ENCODE measurements around the gene REV1.

REV1 gene

GRCh38 chr2:99450199-99450598, 39.6 kb downstream of the REV1 start:
- DNase-seq (ENCODE audit: low read depth in 2 of 2): no peak

- no peak for DNase-seq (ENCODE audit: low read depth in 2 of 2)
Observed at GRCh38 chr2:99448556-99448955, 41.3 kb downstream of the REV1 start.

GRCh38 chr2:99445065-99445464, 44.8 kb downstream of the REV1 start:
- no peak for DNase-seq (ENCODE audit: low read depth in 2 of 2)

GRCh38 chr2:99444222-99444621, 45.6 kb downstream of the REV1 start:
- DNase-seq (ENCODE audit: low read depth in 2 of 2): no peak

- DNase-seq (ENCODE audit: low read depth in 2 of 2): no peak
Observed at GRCh38 chr2:99442837-99443236, 47.0 kb downstream of the REV1 start.

GRCh38 chr2:99439971-99440505, 49.8 kb downstream of the REV1 start:
- DNase-seq (ENCODE audit: low read depth in 2 of 2): no peak

- no peak for DNase-seq (ENCODE audit: low read depth in 2 of 2)
Observed at GRCh38 chr2:99436874-99437273, 52.9 kb downstream of the REV1 start.

- no peak for DNase-seq (ENCODE audit: low read depth in 2 of 2)
Observed at GRCh38 chr2:99433340-99433739, 56.5 kb downstream of the REV1 start.

GRCh38 chr2:99431587-99432275, 58.1 kb downstream of the REV1 start:
- no peak for DNase-seq (ENCODE audit: low read depth in 2 of 2)

GRCh38 chr2:99430614-99431291, 59.1 kb downstream of the REV1 start:
- DNase-seq (ENCODE audit: low read depth in 2 of 2): no peak

- no peak for DNase-seq (ENCODE audit: low read depth in 2 of 2)
Observed at GRCh38 chr2:99425022-99425421, 64.8 kb downstream of the REV1 start.

- DNase-seq (ENCODE audit: low read depth in 2 of 2): no peak
Observed at GRCh38 chr2:99424371-99424770, 65.4 kb downstream of the REV1 start.

GRCh38 chr2:99422599-99422998, 67.2 kb downstream of the REV1 start:
- no peak for DNase-seq (ENCODE audit: low read depth in 2 of 2)

- no peak for DNase-seq (ENCODE audit: low read depth in 2 of 2)
Observed at GRCh38 chr2:99421469-99421868, 68.3 kb downstream of the REV1 start.

- no peak for DNase-seq (ENCODE audit: low read depth in 2 of 2)
Observed at GRCh38 chr2:99420751-99421299, 69.0 kb downstream of the REV1 start.

GRCh38 chr2:99420031-99420430, 69.8 kb downstream of the REV1 start:
- no peak for DNase-seq (ENCODE audit: low read depth in 2 of 2)

- no peak for DNase-seq (ENCODE audit: low read depth in 2 of 2)
Observed at GRCh38 chr2:99417396-99417795, 72.4 kb downstream of the REV1 start.

GRCh38 chr2:99414566-99414965, 75.3 kb downstream of the REV1 start:
- no peak for DNase-seq (ENCODE audit: low read depth in 2 of 2)

GRCh38 chr2:99410276-99410675, 79.5 kb downstream of the REV1 start:
- DNase-seq (ENCODE audit: low read depth in 2 of 2): no peak

- no peak for DNase-seq (ENCODE audit: low read depth in 2 of 2)
Observed at GRCh38 chr2:99406137-99406536, 83.7 kb downstream of the REV1 start.

- no peak for DNase-seq (ENCODE audit: low read depth in 2 of 2)
Observed at GRCh38 chr2:99404797-99405669, 84.8 kb downstream of the REV1 start.
